GM10248 (cell line): ENCODE measurements around the gene C9orf57.
"Not testable (repeated sequence)": the region's sequence is repeated elsewhere in the genome, so short reads cannot be mapped to it uniquely, and the experiment has no call there.

Source experiments
- CTCF ChIA-PET: fragments of 300-600 bp; sonication (Branson Sonifier 250); formaldehyde crosslinking; extraction: SDS; loops from one replicate; lab custom pipeline; 2021; ENCODE audit warnings: antibody characterized with exemption; lab: Yijun Ruan, JAX
- POLR2A ChIA-PET: fragments of 350-650 bp; sonication (Branson Sonifier 250); formaldehyde crosslinking; extraction: SDS; loops from one replicate; lab custom pipeline; 2020; ENCODE audit warnings: antibody characterized with exemption; lab: Yijun Ruan, JAX
- DNase-seq: peaks from one replicate; pipeline ENCODE4 v3.0.0; 2012; ENCODE audit errors: extremely low spot score
- TF ChIP-seq, protein P1 (sequence below): IDR thresholded peaks from 2 replicates; pipeline ENCODE4 v1.5.1; 2012; ENCODE audit warnings: mild to moderate bottlenecking, low read depth; ENCODE audit errors: extremely low read depth, missing control alignments, control extremely low read depth

C9orf57 gene

DNA sequence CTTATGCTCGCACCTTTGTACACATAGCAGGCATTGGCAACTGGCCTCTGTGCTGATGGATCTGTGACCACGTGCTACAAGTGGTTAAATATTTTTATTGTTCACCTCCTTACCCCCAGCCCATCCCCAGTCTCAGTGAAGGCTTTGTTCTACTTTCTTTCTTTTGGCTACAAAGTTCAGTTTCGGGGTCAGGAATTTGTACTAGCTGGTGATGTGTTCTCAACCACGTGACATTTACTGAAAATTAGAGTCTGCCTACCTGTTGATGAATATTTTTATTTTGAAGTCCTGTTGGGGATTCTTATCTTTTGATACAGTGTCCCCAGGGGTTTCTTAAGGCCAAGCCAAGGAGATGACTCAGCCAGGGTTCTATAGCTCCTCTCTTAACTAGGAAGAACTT is 47.8 kb downstream of the C9orf57 start:
- no peak for DNase-seq
- ChIA-PET POLR2A (interaction anchor here (0.6 kb wide), 1 partner anchor 573 kb away, joined by 3 read pairs; no protein-coding TSS in a partner anchor), CTCF (interaction anchor here (1.3 to 2.5 kb wide), 2 partner anchors 13 to 206 kb away, joined by 4 to 18 read pairs; no protein-coding TSS in a partner anchor)
- TF ChIP-seq, protein P1, sequence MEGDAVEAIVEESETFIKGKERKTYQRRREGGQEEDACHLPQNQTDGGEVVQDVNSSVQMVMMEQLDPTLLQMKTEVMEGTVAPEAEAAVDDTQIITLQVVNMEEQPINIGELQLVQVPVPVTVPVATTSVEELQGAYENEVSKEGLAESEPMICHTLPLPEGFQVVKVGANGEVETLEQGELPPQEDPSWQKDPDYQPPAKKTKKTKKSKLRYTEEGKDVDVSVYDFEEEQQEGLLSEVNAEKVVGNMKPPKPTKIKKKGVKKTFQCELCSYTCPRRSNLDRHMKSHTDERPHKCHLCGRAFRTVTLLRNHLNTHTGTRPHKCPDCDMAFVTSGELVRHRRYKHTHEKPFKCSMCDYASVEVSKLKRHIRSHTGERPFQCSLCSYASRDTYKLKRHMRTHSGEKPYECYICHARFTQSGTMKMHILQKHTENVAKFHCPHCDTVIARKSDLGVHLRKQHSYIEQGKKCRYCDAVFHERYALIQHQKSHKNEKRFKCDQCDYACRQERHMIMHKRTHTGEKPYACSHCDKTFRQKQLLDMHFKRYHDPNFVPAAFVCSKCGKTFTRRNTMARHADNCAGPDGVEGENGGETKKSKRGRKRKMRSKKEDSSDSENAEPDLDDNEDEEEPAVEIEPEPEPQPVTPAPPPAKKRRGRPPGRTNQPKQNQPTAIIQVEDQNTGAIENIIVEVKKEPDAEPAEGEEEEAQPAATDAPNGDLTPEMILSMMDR = no peak

DNA sequence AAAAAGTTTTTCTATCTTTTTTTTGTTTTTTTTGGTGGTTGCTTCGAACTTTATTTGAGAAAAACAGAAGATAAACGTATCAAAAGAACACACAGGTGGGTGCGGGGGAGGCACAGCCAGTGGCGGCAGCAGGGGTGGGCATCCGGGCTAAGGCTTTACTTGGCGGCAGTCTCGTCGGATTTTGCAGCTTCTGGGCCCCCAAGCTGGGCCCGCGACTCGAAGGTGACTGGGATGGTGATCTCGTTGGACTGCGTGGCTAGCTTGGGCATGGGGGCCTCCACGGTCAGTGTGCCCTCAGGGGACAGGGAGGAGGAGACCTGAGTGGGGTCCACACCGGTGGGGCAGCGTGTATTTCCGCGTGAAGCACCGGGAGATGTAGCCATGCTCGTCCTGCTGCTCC is 52.7 kb downstream of the C9orf57 start:
- CTCF ChIA-PET = interaction anchor here (1.2 to 4.8 kb wide), 3 partner anchors 11 to 31 kb away, joined by 3 to 39 read pairs (median 10); no protein-coding TSS in a partner anchor
- DNase-seq, POLR2A ChIA-PET: not testable (repeated sequence)

DNA sequence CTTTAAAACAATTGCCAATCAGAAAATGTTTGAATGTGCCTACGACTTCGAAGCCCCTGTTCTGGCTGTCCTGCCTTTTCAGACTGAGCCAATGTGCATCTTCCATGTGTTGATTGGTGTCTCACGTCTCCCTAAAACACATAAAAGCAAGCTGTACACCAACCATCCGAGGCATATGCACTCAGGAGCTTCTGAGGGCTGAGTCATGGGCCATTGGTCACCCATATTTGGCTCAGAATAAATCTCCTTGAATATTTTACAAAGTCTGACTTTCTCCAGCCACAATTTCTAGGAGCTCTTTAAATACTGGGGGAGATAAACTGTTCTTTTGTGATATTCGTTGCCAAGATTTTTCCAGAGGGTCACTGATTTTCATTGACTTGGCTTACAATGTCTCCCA is 53.9 kb downstream of the C9orf57 start:
- POLR2A ChIA-PET = no interaction called here
- CTCF ChIA-PET = interaction anchor here (1.0 to 4.8 kb wide), 4 partner anchors 10 to 186 kb away, joined by 4 to 39 read pairs (median 7); no protein-coding TSS in a partner anchor
- TF ChIP-seq, protein P1 = no peak
- no peak for DNase-seq

DNA sequence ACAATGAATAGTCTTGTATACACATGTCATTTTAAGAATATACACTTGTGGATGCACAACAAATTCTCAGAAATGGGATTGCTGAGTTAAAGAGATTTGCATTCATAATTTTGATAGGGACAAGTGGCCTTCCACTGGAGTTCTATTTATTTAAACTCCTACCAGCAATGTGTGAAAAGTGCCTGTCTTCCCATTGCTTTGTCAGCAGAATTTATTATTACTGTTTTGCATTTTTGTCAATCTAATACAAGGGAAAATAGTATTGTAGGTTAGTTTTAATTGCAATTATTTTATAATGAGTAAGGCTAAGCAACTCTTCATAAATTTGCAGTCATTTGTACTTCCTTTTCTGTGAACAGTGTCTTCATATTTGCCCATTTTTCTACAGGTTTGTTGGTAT is 55.0 kb downstream of the C9orf57 start:
- TF ChIP-seq, protein P1 = no peak
- ChIA-PET POLR2A (no interaction called here), CTCF (interaction anchor here (1.4 kb wide), 1 partner anchor 185 kb away, joined by 4 read pairs; no protein-coding TSS in a partner anchor)
- no peak for DNase-seq
